Mammary epithelial cell (primary cell): ENCODE measurements around the gene INPP4B.

Experiments used
- EZH2 ChIP-seq: IDR thresholded peaks from 2 replicates; pipeline ENCODE4 v1.6.1; 2012; ENCODE audit warnings: low read length, inconsistent platforms, borderline replicate concordance
- TF ChIP-seq, protein P1 (sequence below), 2 donors: IDR thresholded peaks in 1 of 2; conservative IDR thresholded peaks in 1 of 2; 2 replicates each; pipeline ENCODE4 v1.5.1; 2011 to 2012; ENCODE audit warnings: inconsistent platforms in 2 of 2, low read length in 2 of 2, mild to moderate bottlenecking in 2 of 2, control low read depth in 1 of 2, low read depth in 1 of 2; ENCODE audit not compliant: insufficient read depth in 1 of 2; ENCODE audit errors: extremely low read depth in 1 of 2

GRCh38 chr4:142088906-142089305, 757.2 kb downstream of the INPP4B start:
- TF ChIP-seq, protein P1, sequence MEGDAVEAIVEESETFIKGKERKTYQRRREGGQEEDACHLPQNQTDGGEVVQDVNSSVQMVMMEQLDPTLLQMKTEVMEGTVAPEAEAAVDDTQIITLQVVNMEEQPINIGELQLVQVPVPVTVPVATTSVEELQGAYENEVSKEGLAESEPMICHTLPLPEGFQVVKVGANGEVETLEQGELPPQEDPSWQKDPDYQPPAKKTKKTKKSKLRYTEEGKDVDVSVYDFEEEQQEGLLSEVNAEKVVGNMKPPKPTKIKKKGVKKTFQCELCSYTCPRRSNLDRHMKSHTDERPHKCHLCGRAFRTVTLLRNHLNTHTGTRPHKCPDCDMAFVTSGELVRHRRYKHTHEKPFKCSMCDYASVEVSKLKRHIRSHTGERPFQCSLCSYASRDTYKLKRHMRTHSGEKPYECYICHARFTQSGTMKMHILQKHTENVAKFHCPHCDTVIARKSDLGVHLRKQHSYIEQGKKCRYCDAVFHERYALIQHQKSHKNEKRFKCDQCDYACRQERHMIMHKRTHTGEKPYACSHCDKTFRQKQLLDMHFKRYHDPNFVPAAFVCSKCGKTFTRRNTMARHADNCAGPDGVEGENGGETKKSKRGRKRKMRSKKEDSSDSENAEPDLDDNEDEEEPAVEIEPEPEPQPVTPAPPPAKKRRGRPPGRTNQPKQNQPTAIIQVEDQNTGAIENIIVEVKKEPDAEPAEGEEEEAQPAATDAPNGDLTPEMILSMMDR (conservative IDR thresholded peaks at IDR 0.05 in 1 of 2, IDR thresholded peaks at IDR 0.05 in 1 of 2; ENCODE audit: extremely low read depth in 1 of 2, insufficient read depth in 1 of 2, low read depth in 1 of 2, low read length in 2 of 2): no peak
- TF ChIP-seq EZH2: no peak
